ENCODE data around the gene PDE1C.

DNA sequence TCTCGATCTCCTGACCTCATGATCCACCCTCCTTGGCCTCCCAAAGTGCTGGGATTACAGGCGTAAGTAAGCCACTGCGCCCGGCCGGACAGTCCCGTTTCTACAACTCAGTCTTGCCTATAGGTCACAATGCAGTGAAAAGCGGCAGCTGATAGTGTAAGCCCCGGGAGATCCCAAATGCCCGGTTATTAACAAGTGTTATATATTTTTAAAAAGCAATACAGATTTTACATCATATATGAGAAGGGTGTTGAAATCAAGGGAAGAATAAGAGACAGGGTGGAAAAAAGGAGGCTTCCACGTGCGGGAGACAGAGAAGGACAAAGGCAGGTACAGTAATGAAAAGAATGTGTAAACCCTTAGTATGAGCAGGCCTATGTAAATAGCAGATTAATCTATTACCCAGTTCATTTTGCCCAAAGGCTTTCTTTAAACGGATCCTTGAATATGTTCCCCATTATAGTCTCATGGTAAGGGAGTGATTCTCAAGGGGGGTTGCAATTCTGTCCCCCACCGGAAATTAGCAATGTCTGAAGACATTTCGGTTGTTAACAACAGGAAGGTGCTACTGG, 170.8 kb downstream of the PDE1C start:
- TF ChIP-seq POLR2A (IDR thresholded peaks at IDR 0.05): no peak
- TF ChIP-seq, protein P1, sequence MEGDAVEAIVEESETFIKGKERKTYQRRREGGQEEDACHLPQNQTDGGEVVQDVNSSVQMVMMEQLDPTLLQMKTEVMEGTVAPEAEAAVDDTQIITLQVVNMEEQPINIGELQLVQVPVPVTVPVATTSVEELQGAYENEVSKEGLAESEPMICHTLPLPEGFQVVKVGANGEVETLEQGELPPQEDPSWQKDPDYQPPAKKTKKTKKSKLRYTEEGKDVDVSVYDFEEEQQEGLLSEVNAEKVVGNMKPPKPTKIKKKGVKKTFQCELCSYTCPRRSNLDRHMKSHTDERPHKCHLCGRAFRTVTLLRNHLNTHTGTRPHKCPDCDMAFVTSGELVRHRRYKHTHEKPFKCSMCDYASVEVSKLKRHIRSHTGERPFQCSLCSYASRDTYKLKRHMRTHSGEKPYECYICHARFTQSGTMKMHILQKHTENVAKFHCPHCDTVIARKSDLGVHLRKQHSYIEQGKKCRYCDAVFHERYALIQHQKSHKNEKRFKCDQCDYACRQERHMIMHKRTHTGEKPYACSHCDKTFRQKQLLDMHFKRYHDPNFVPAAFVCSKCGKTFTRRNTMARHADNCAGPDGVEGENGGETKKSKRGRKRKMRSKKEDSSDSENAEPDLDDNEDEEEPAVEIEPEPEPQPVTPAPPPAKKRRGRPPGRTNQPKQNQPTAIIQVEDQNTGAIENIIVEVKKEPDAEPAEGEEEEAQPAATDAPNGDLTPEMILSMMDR (IDR thresholded peaks at IDR 0.05): no peak
